Measurements from ENCODE around the gene DMRTA2. TPM values are rescaled to one million over a fixed set of nuclear protein-coding genes. Genes with fewer than 3 reads are reported as not detected.

The DMRTA2 gene
- total RNA-seq, 6 experiments from 2014 or later = 0.05 to 0.08 TPM; not detected in 4

- no peak for DNase-seq
- H3K9me3 Mint-ChIP-seq = peaks cover 3% of the 10 kb centered on the region; the same call in 1 of the 2 replicates
- TF ChIP-seq, protein P1, sequence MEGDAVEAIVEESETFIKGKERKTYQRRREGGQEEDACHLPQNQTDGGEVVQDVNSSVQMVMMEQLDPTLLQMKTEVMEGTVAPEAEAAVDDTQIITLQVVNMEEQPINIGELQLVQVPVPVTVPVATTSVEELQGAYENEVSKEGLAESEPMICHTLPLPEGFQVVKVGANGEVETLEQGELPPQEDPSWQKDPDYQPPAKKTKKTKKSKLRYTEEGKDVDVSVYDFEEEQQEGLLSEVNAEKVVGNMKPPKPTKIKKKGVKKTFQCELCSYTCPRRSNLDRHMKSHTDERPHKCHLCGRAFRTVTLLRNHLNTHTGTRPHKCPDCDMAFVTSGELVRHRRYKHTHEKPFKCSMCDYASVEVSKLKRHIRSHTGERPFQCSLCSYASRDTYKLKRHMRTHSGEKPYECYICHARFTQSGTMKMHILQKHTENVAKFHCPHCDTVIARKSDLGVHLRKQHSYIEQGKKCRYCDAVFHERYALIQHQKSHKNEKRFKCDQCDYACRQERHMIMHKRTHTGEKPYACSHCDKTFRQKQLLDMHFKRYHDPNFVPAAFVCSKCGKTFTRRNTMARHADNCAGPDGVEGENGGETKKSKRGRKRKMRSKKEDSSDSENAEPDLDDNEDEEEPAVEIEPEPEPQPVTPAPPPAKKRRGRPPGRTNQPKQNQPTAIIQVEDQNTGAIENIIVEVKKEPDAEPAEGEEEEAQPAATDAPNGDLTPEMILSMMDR (IDR thresholded peaks at IDR 0.05) = no peak
- H3K4me3 Mint-ChIP-seq = no peak overlapping the region
- H3K27me3 Mint-ChIP-seq (ENCODE audit: insufficient read depth) = peaks cover 91% of the 10 kb centered on the region
- no peaks in the 10 kb centered on the region; the same call in 1 of the 2 replicates for H3K36me3 Mint-ChIP-seq (ENCODE audit: low read depth)
- H3K27ac Mint-ChIP-seq = no peak overlapping the region
- H3K4me1 Mint-ChIP-seq (ENCODE audit: low read depth) = peaks cover 27% of the 10 kb centered on the region
Measured at GRCh38 chr1:50426702-50427085, 3.5 kb upstream of the DMRTA2 start.

DNA sequence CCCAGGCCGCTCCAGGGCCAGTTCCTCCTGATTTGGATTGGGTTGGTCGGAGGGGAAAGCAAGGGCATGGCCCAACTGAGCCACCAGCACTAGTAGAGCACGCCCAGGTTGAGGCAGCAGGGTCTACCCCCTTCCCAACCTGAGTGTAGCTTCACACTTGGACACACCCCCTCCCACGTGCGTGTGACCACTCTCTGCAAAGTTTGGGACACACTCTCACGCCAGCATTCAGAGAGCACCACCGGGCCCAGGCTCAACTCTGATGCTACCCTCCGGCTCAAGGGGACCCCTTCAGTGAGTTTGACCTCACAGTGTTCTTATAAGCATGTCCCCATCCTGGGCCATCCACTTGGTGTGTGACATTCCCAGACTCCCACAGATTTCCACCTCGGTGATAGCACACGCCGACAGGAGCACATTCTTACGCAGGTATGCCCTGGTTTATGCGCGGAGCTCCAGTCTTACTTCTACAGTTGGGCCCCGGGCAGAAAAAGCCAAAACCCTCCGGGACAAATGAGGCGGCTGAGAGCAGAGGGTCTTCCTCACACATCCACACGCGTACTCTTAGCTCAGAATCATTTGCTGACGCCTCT is 3.0 kb upstream of the DMRTA2 start:
- Mint-ChIP-seq H3K4me1 (ENCODE audit: low read depth) (peaks cover 30% of the 10 kb centered on the region), H3K27me3 (ENCODE audit: insufficient read depth) (peaks cover 91% of the 10 kb centered on the region), H3K9me3 (peaks cover 5% of the 10 kb centered on the region; the same call in 1 of the 2 replicates), H3K36me3 (ENCODE audit: low read depth) (no peaks in the 10 kb centered on the region; the same call in 1 of the 2 replicates), H3K27ac (no peak overlapping the region), H3K4me3 (no peak overlapping the region)
- TF ChIP-seq, protein P1 (IDR thresholded peaks at IDR 0.05) = no peak
- DNase-seq = no peak

GRCh38 chr1:50425376-50426107 is 2.3 kb upstream of the DMRTA2 start:
- Mint-ChIP-seq H3K27ac (no peak overlapping the region), H3K36me3 (ENCODE audit: low read depth) (no peaks in the 10 kb centered on the region; the same call in 1 of the 2 replicates), H3K4me1 (ENCODE audit: low read depth) (peaks cover 31% of the 10 kb centered on the region), H3K27me3 (ENCODE audit: insufficient read depth) (peaks cover 86% of the 10 kb centered on the region), H3K9me3 (peaks cover 5% of the 10 kb centered on the region; the same call in 1 of the 2 replicates), H3K4me3 (peak overlapping the region; percentile 57)
- TF ChIP-seq, protein P1 (IDR thresholded peaks at IDR 0.05) = peak; percentile 35
- peak; percentile 8 for DNase-seq

DNA sequence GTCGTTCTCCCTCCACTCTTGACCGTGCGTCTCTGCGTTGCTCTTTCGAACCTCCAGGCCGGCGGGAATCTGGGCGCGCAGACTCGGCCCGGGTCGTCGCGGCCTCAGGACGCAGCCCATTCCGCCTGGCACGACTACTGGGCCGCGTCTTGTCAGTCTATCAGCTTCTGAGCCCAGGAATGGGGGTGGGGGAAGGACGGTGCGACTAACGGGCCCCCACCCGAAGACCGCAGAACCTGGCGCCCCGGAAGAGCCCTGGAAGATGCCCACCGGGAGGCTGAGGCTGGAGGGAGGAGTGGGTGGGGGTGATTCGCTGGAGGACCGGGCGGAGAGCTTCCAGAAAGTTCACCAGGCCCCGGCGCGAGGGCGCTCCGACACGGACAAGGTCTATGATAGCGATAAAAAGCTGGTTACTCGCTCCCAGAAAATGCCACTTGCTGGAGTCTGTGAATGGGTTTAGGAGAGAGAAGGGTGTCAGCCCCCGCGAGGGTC is 1.7 kb upstream of the DMRTA2 start:
- H3K27ac Mint-ChIP-seq = no peak overlapping the region; the same call in 1 of the 2 replicates
- peaks cover 37% of the 10 kb centered on the region for H3K4me1 Mint-ChIP-seq (ENCODE audit: low read depth)
- peaks cover 85% of the 10 kb centered on the region for H3K27me3 Mint-ChIP-seq (ENCODE audit: insufficient read depth)
- TF ChIP-seq, protein P1 (IDR thresholded peaks at IDR 0.05) = no peak
- peaks cover 5% of the 10 kb centered on the region; the same call in 1 of the 2 replicates for H3K9me3 Mint-ChIP-seq
- H3K36me3 Mint-ChIP-seq (ENCODE audit: low read depth) = no peaks in the 10 kb centered on the region; the same call in 1 of the 2 replicates
- peak overlapping the region; percentile 88 for H3K4me3 Mint-ChIP-seq
- DNase-seq = no peak

GRCh38 chr1:50424045-50424883 is 1.0 kb upstream of the DMRTA2 start:
- no peak for DNase-seq
- peak overlapping the region; percentile 88 for H3K4me3 Mint-ChIP-seq
- TF ChIP-seq, protein P1 (IDR thresholded peaks at IDR 0.05) = no peak
- peaks cover 41% of the 10 kb centered on the region for H3K4me1 Mint-ChIP-seq (ENCODE audit: low read depth)
- peak overlapping the region; percentile 11; the same call in 1 of the 2 replicates for H3K27ac Mint-ChIP-seq
- peaks cover 84% of the 10 kb centered on the region for H3K27me3 Mint-ChIP-seq (ENCODE audit: insufficient read depth)
- no peaks in the 10 kb centered on the region; the same call in 1 of the 2 replicates for H3K36me3 Mint-ChIP-seq (ENCODE audit: low read depth)
- H3K9me3 Mint-ChIP-seq = peaks cover 5% of the 10 kb centered on the region; the same call in 1 of the 2 replicates

Measured in HFFc6 (cell line).